ENCODE data around the gene CEP112.

DNA sequence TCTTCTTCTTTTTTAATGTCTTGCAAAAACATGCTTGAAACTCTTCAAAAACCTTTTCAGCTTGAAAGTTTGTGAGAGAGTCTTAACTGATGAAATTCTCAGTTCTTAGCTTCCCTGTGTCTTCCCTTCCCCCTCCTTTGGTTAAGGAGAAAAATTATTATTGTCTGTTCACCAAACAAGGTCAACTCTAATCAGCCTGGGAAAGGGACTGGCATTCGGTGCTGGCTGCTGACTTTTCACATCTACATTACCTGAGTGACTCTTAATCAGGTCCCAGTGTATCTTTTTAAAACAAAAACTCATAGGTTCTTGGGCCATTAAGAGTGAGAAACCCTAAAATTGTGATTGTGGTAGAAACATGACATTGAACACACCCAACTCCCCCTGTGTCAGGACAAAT, 591.4 kb downstream of the CEP112 start:
- TF ChIP-seq SMC3 (IDR thresholded peaks at IDR 0.05; ENCODE audit: borderline replicate concordance, low read length) = no peak
- no peak for TF ChIP-seq CBFB (IDR thresholded peaks at IDR 0.05; ENCODE audit: low read depth)
- no peak for TF ChIP-seq TARDBP (IDR thresholded peaks at IDR 0.05; ENCODE audit: borderline replicate concordance)
- no peak for TF ChIP-seq BACH1 (IDR thresholded peaks at IDR 0.05; ENCODE audit: borderline replicate concordance)
- no peak for TF ChIP-seq YBX1 (IDR thresholded peaks at IDR 0.05)
- no peak for TF ChIP-seq ZBED1 (IDR thresholded peaks at IDR 0.05; ENCODE audit: borderline replicate concordance)
- no peak for TF ChIP-seq ZNF24 (IDR thresholded peaks at IDR 0.05)
- TF ChIP-seq, protein P1, sequence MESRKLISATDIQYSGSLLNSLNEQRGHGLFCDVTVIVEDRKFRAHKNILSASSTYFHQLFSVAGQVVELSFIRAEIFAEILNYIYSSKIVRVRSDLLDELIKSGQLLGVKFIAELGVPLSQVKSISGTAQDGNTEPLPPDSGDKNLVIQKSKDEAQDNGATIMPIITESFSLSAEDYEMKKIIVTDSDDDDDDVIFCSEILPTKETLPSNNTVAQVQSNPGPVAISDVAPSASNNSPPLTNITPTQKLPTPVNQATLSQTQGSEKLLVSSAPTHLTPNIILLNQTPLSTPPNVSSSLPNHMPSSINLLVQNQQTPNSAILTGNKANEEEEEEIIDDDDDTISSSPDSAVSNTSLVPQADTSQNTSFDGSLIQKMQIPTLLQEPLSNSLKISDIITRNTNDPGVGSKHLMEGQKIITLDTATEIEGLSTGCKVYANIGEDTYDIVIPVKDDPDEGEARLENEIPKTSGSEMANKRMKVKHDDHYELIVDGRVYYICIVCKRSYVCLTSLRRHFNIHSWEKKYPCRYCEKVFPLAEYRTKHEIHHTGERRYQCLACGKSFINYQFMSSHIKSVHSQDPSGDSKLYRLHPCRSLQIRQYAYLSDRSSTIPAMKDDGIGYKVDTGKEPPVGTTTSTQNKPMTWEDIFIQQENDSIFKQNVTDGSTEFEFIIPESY (IDR thresholded peaks at IDR 0.05) = no peak
- TF ChIP-seq, protein P2, sequence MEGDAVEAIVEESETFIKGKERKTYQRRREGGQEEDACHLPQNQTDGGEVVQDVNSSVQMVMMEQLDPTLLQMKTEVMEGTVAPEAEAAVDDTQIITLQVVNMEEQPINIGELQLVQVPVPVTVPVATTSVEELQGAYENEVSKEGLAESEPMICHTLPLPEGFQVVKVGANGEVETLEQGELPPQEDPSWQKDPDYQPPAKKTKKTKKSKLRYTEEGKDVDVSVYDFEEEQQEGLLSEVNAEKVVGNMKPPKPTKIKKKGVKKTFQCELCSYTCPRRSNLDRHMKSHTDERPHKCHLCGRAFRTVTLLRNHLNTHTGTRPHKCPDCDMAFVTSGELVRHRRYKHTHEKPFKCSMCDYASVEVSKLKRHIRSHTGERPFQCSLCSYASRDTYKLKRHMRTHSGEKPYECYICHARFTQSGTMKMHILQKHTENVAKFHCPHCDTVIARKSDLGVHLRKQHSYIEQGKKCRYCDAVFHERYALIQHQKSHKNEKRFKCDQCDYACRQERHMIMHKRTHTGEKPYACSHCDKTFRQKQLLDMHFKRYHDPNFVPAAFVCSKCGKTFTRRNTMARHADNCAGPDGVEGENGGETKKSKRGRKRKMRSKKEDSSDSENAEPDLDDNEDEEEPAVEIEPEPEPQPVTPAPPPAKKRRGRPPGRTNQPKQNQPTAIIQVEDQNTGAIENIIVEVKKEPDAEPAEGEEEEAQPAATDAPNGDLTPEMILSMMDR (IDR thresholded peaks at IDR 0.05 in 2 of 3, conservative IDR thresholded peaks at IDR 0.05 in 1 of 3; ENCODE audit: control insufficient read depth in 2 of 3, extremely low read depth in 1 of 3, insufficient read depth in 1 of 3, low read depth in 3 of 3, low read length in 3 of 3) = no peak
- no peak for TF ChIP-seq SUZ12 (IDR thresholded peaks at IDR 0.05; ENCODE audit: unreplicated experiment)
- TF ChIP-seq POLR2A (IDR thresholded peaks at IDR 0.05; ENCODE audit: low read depth, low read length) = no peak
- no peak for TF ChIP-seq CHD4 (IDR thresholded peaks at IDR 0.05)
- TF ChIP-seq EP300 (IDR thresholded peaks at IDR 0.05; ENCODE audit: borderline replicate concordance in 1 of 2, control insufficient read depth in 1 of 2, low read depth in 2 of 2, low read length in 2 of 2) = no peak

Data from GM12878 (cell line).